Left lung (tissue), 10 donors: Measurements from ENCODE around the gene MYOF. TPM values are rescaled to one million over a fixed set of nuclear protein-coding genes. Genes with fewer than 3 reads are reported as not detected.

Source experiments
- ATAC-seq: fragments of 200-7000 bp; cut with Tn5 transposase; one replicate; pipeline ENCODE4 v1.9.1; 2020; ENCODE audit warnings: moderate library complexity
- DNase-seq, 4 donors: peaks; one replicate each; pipeline ENCODE4 v3.0.0-alpha.2; 2013 to 2020
- H3K27ac ChIP-seq, 2 donors: fragments of 200-600 bp; sonication (generic) in 1 of 2; one replicate each; pipeline versions ENCODE4 v1.5.0 to v1.8.0; 2020 to 2021
- H3K27me3 ChIP-seq, 2 donors: fragments of 200-600 bp; sonication (generic) in 1 of 2; one replicate each; pipeline versions ENCODE4 v1.5.0 to v1.8.0; 2020 to 2021
- H3K36me3 ChIP-seq, 2 donors: fragments of 200-600 bp; sonication (generic) in 1 of 2; one replicate each; pipeline versions ENCODE4 v1.5.0 to v1.8.0; 2020 to 2021
- H3K4me1 ChIP-seq, 2 donors: fragments of 200-600 bp; one replicate each; pipeline ENCODE4 v1.8.0; 2021
- H3K4me3 ChIP-seq, 2 donors: fragments of 200-600 bp; sonication (generic) in 1 of 2; one replicate each; pipeline versions ENCODE4 v1.5.0 to v1.8.0; 2020 to 2021; ENCODE audit warnings: mild to moderate bottlenecking in 1 of 2
- H3K9me3 ChIP-seq, 2 donors: fragments of 200-600 bp; sonication (generic) in 1 of 2; one replicate each; pipeline versions ENCODE4 v1.5.0 to v1.8.0; 2020 to 2021
- CTCF ChIP-seq, 2 donors: fragments of 200-600 bp; sonication (generic) in 1 of 2; IDR thresholded peaks; one replicate each; pipeline versions ENCODE4 v1.5.0 to v1.8.0; 2021; ENCODE audit warnings: antibody characterized with exemption in 2 of 2
- intact Hi-C, 2 donors: fragments of 100-400 bp; cut with DNase I; formaldehyde crosslinking; loops; one replicate each; pipeline versions ENCODE4 v1.11.2 to v1.14.2; 2022
- polyA plus RNA-seq, 6 donors: library from polyadenylated mRNA; unstranded; fragments of 120-200 nt; gene quantifications; one replicate each; pipeline ENCODE4 v1.2.1, GENCODE V29; 2013; ENCODE audit not compliant: insufficient read length in 6 of 6
- total RNA-seq, 2 donors: library from RNA; stranded (reverse); fragmentation: NEBNext Ultra II Directional; extraction: Animal tissue kit (Norgen Biotek cat#: 25700); gene quantifications; one replicate each; pipeline ENCODE4 v1.2.1, GENCODE V29; 2021
- donor health status: DM: no; HTN: yes; CAD: no.
- donor health status: DM: no; HTN: no; CAD: no.

MYOF gene
- total and polyA plus RNA-seq, 8 donors = 54.9 to 295 (median 67.9) TPM

- ATAC-seq (no peak), DNase-seq (no peak)
- no peaks in the 10 kb centered on the region for H3K27me3 ChIP-seq
- TF ChIP-seq CTCF (IDR thresholded peaks at IDR 0.05) = no peak
- no peak overlapping the region for H3K27ac ChIP-seq
- H3K4me3 ChIP-seq = no peak overlapping the region
- H3K36me3 ChIP-seq = peaks cover 0 to 16% of the 10 kb centered on the region in 2 donors
- H3K4me1 ChIP-seq = no peaks in the 10 kb centered on the region
- H3K9me3 ChIP-seq = no peaks in the 10 kb centered on the region
- intact Hi-C loops = no loop called here
Observed at GRCh38 chr10:93300981-93301380, 181.2 kb downstream of the MYOF start.

GRCh38 chr10:93300288-93300917 lies 181.7 kb downstream of the MYOF start:
- Histone ChIP-seq H3K4me1 (no peaks in the 10 kb centered on the region), H3K27ac (no peak overlapping the region), H3K27me3 (no peaks in the 10 kb centered on the region), H3K36me3 (peaks cover 0 to 10% of the 10 kb centered on the region in 2 donors), H3K9me3 (no peaks in the 10 kb centered on the region), H3K4me3 (no peak overlapping the region)
- no peak for TF ChIP-seq CTCF (IDR thresholded peaks at IDR 0.05)
- intact Hi-C loops = no loop called here
- no peak for ATAC-seq
- no peak for DNase-seq

GRCh38 chr10:93299606-93300287 lies 182.4 kb downstream of the MYOF start:
- ATAC-seq (no peak), DNase-seq (no peak)
- Histone ChIP-seq H3K4me3 (no peak overlapping the region), H3K9me3 (no peaks in the 10 kb centered on the region), H3K36me3 (peaks cover 0 to 3% of the 10 kb centered on the region in 2 donors), H3K27me3 (no peaks in the 10 kb centered on the region), H3K27ac (no peak overlapping the region), H3K4me1 (no peaks in the 10 kb centered on the region)
- intact Hi-C loops = no loop called here
- TF ChIP-seq CTCF (IDR thresholded peaks at IDR 0.05) = no peak

GRCh38 chr10:93299195-93299594 lies 182.9 kb downstream of the MYOF start:
- no peak overlapping the region for H3K4me3 ChIP-seq
- H3K27me3 ChIP-seq = no peaks in the 10 kb centered on the region
- no peaks in the 10 kb centered on the region for H3K36me3 ChIP-seq
- no peak for ATAC-seq
- DNase-seq = no peak
- H3K4me1 ChIP-seq = no peaks in the 10 kb centered on the region
- no peak overlapping the region for H3K27ac ChIP-seq
- no peak for TF ChIP-seq CTCF (IDR thresholded peaks at IDR 0.05)
- intact Hi-C loops = no loop called here
- no peaks in the 10 kb centered on the region for H3K9me3 ChIP-seq

- Histone ChIP-seq H3K36me3 (no peaks in the 10 kb centered on the region), H3K9me3 (no peaks in the 10 kb centered on the region), H3K4me3 (no peak overlapping the region), H3K27me3 (no peaks in the 10 kb centered on the region), H3K27ac (no peak overlapping the region), H3K4me1 (no peaks in the 10 kb centered on the region)
- DNase-seq (no peak), ATAC-seq (no peak)
- no peak for TF ChIP-seq CTCF (IDR thresholded peaks at IDR 0.05)
- intact Hi-C loops = no loop called here
Observed at GRCh38 chr10:93296151-93296550, 186.0 kb downstream of the MYOF start.
